Muscle layer of colon (tissue), 2 donors: ENCODE results near the gene ART1.

ENCODE experiments used
- H3K27ac ChIP-seq: one replicate; pipeline ENCODE4 v1.7.0; 2013; ENCODE audit warnings: low read depth, mild to moderate bottlenecking, low read length, moderate library complexity
- H3K27me3 ChIP-seq, 2 donors: one replicate each; pipeline ENCODE4 v1.7.0; 2013; ENCODE audit warnings: low read length in 2 of 2, mild to moderate bottlenecking in 2 of 2; ENCODE audit not compliant: insufficient read depth in 2 of 2, control insufficient read depth in 1 of 2
- H3K36me3 ChIP-seq: one replicate; pipeline ENCODE4 v1.7.0; 2013; ENCODE audit warnings: mild to moderate bottlenecking, low read length; ENCODE audit not compliant: insufficient read depth
- H3K4me1 ChIP-seq: one replicate; pipeline ENCODE4 v1.7.0; 2013; ENCODE audit warnings: mild to moderate bottlenecking, low read length; ENCODE audit not compliant: insufficient read depth
- H3K4me3 ChIP-seq, 2 donors: one replicate each; pipeline ENCODE4 v1.7.0; 2013; ENCODE audit warnings: low read length in 2 of 2, low read depth in 1 of 2, mild to moderate bottlenecking in 1 of 2, moderate library complexity in 1 of 2
- H3K9ac ChIP-seq: one replicate; pipeline ENCODE4 v1.7.0; 2013; ENCODE audit warnings: low read length
- H3K9me3 ChIP-seq: one replicate; pipeline ENCODE4 v1.7.0; 2013; ENCODE audit warnings: mild to moderate bottlenecking, low read length
- donor health status: abdominal sarcoma.
- donor health status: Adenocarcinoma of cecum.

Gene ART1

GRCh38 chr11:3669742-3670183, 24.8 kb downstream of the ART1 start:
- H3K4me1 ChIP-seq, result no peaks in the 10 kb centered on the region
- no peak overlapping the region for H3K27ac ChIP-seq
- H3K9ac ChIP-seq, result no peak overlapping the region
- H3K9me3 ChIP-seq, result no peaks in the 10 kb centered on the region
- H3K4me3 ChIP-seq, result no peak overlapping the region
- no peaks in the 10 kb centered on the region for H3K27me3 ChIP-seq
- peaks cover 41% of the 10 kb centered on the region for H3K36me3 ChIP-seq

- Histone ChIP-seq H3K9ac (no peak within 1 kb of the TSS), H3K27ac (no peak within 1 kb of the TSS), H3K4me3 (no peak within 1 kb of the TSS), H3K36me3 (peaks cover 45% of the 10 kb centered on the region), H3K9me3 (no peaks in the 10 kb centered on the region), H3K4me1 (no peaks in the 10 kb centered on the region), H3K27me3 (no peaks in the 10 kb centered on the region)
These were observed 26.7 kb downstream of the ART1 start, which contains the start of gene CHRNA10 for GRCh38 chr11:3671334-3672254. TSS of gene CHRNA10 (minus strand) at chr11:3671384. CDS start at chr11:3671312, 72 bp downstream.

- Histone ChIP-seq H3K9me3 (no peaks in the 10 kb centered on the region), H3K27me3 (no peaks in the 10 kb centered on the region), H3K36me3 (peaks cover 64% of the 10 kb centered on the region), H3K4me3 (no peak overlapping the region), H3K4me1 (no peaks in the 10 kb centered on the region), H3K9ac (no peak overlapping the region), H3K27ac (no peak overlapping the region)
These were observed 29.3 kb downstream of the ART1 start for GRCh38 chr11:3674189-3674588.

GRCh38 chr11:3675971-3676370, 31.0 kb downstream of the ART1 start:
- Histone ChIP-seq H3K36me3 (peaks cover 77% of the 10 kb centered on the region), H3K4me1 (no peaks in the 10 kb centered on the region), H3K27me3 (no peaks in the 10 kb centered on the region), H3K9ac (no peak overlapping the region), H3K27ac (no peak overlapping the region), H3K9me3 (no peaks in the 10 kb centered on the region), H3K4me3 (no peak overlapping the region)

- no peak overlapping the region for H3K4me3 ChIP-seq
- no peak overlapping the region for H3K9ac ChIP-seq
- no peaks in the 10 kb centered on the region for H3K27me3 ChIP-seq
- peaks cover 86% of the 10 kb centered on the region for H3K36me3 ChIP-seq
- no peaks in the 10 kb centered on the region for H3K4me1 ChIP-seq
- no peak overlapping the region for H3K27ac ChIP-seq
- H3K9me3 ChIP-seq, result no peaks in the 10 kb centered on the region
These were observed 34.1 kb downstream of the ART1 start for GRCh38 chr11:3679077-3679476.

GRCh38 chr11:3683039-3683438, 38.1 kb downstream of the ART1 start:
- Histone ChIP-seq H3K9me3 (no peaks in the 10 kb centered on the region), H3K4me3 (no peak overlapping the region), H3K27me3 (no peaks in the 10 kb centered on the region), H3K9ac (no peak overlapping the region), H3K27ac (no peak overlapping the region), H3K4me1 (no peaks in the 10 kb centered on the region), H3K36me3 (peaks cover 78% of the 10 kb centered on the region)

GRCh38 chr11:3684129-3684818, 39.3 kb downstream of the ART1 start:
- Histone ChIP-seq H3K4me3 (no peak overlapping the region), H3K27me3 (no peaks in the 10 kb centered on the region), H3K4me1 (no peaks in the 10 kb centered on the region), H3K9ac (no peak overlapping the region), H3K36me3 (peaks cover 66% of the 10 kb centered on the region), H3K9me3 (no peaks in the 10 kb centered on the region), H3K27ac (no peak overlapping the region)

GRCh38 chr11:3684819-3685172, 39.9 kb downstream of the ART1 start:
- H3K4me3 ChIP-seq, result no peak overlapping the region
- no peak overlapping the region for H3K9ac ChIP-seq
- no peaks in the 10 kb centered on the region for H3K4me1 ChIP-seq
- H3K36me3 ChIP-seq, result peaks cover 60% of the 10 kb centered on the region
- no peak overlapping the region for H3K27ac ChIP-seq
- no peaks in the 10 kb centered on the region for H3K27me3 ChIP-seq
- no peaks in the 10 kb centered on the region for H3K9me3 ChIP-seq

- no peak overlapping the region for H3K4me3 ChIP-seq
- peaks cover 55% of the 10 kb centered on the region for H3K36me3 ChIP-seq
- H3K27ac ChIP-seq, result no peak overlapping the region
These were observed 41.0 kb downstream of the ART1 start for GRCh38 chr11:3685923-3686322.

GRCh38 chr11:3686751-3687150, 41.8 kb downstream of the ART1 start:
- peaks cover 55% of the 10 kb centered on the region for H3K36me3 ChIP-seq

More at GRCh38 chr11:3685923-3686322, 41.0 kb downstream of the ART1 start:
- Histone ChIP-seq H3K9ac (no peak overlapping the region), H3K27me3 (no peaks in the 10 kb centered on the region), H3K4me1 (no peaks in the 10 kb centered on the region), H3K9me3 (no peaks in the 10 kb centered on the region)

GRCh38 chr11:3700410-3700809, 55.5 kb downstream of the ART1 start:
- H3K9ac ChIP-seq, result no peak overlapping the region
- H3K36me3 ChIP-seq, result peaks cover 59% of the 10 kb centered on the region
- H3K4me1 ChIP-seq, result no peaks in the 10 kb centered on the region
- no peak overlapping the region for H3K4me3 ChIP-seq
- no peaks in the 10 kb centered on the region for H3K27me3 ChIP-seq
- H3K27ac ChIP-seq, result no peak overlapping the region
- no peaks in the 10 kb centered on the region for H3K9me3 ChIP-seq

More at GRCh38 chr11:3686751-3687150, 41.8 kb downstream of the ART1 start:
- Histone ChIP-seq H3K9me3 (no peaks in the 10 kb centered on the region), H3K4me3 (no peak overlapping the region), H3K27ac (no peak overlapping the region), H3K27me3 (no peaks in the 10 kb centered on the region), H3K4me1 (no peaks in the 10 kb centered on the region), H3K9ac (no peak overlapping the region)
